Cerebellar cortex (tissue), 1 donor: ENCODE results near the gene GDF11.

Experiments
- DNase-seq: peaks from one replicate; pipeline ENCODE4 v3.0.0-alpha.2; 2015; ENCODE audit warnings: low spot score

Gene GDF11

DNA sequence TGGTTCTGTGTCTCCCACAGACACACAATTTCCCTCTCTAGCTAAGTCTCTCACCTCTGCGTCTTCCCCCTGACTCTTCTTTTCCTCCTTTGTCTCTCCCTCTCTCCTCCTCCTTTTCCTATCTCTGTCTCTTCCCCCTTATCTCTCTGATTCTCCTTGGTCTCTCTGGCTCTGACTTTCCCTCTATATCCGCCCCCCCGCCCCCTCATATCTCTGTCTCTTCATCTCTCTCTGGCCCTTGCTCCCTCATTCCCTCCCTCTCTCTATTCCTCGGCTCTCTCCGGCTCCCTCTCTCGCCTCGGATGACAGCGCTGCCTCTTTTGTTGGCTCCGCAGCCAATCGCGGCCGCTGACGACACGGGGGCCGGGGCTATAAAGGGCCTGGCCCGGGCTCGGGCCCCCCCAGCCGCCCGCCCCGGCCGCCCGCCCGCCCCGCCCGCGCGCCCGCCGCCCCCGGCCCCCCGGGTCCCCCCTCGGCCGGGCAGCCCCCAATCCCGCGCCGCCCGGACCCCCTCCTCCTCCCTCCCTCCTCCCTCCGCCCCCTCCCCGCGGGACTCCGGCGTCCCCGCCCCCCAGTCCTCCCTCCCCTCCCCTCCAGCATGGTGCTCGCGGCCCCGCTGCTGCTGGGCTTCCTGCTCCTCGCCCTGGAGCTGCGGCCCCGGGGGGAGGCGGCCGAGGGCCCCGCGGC, at the start of gene GDF11:
TSS of gene GDF11 (plus strand) at position 404 of the 687 bp plus-strand sequence. CDS start at position 599, 195 bp downstream.
- DNase-seq = peak; percentile 84

DNA sequence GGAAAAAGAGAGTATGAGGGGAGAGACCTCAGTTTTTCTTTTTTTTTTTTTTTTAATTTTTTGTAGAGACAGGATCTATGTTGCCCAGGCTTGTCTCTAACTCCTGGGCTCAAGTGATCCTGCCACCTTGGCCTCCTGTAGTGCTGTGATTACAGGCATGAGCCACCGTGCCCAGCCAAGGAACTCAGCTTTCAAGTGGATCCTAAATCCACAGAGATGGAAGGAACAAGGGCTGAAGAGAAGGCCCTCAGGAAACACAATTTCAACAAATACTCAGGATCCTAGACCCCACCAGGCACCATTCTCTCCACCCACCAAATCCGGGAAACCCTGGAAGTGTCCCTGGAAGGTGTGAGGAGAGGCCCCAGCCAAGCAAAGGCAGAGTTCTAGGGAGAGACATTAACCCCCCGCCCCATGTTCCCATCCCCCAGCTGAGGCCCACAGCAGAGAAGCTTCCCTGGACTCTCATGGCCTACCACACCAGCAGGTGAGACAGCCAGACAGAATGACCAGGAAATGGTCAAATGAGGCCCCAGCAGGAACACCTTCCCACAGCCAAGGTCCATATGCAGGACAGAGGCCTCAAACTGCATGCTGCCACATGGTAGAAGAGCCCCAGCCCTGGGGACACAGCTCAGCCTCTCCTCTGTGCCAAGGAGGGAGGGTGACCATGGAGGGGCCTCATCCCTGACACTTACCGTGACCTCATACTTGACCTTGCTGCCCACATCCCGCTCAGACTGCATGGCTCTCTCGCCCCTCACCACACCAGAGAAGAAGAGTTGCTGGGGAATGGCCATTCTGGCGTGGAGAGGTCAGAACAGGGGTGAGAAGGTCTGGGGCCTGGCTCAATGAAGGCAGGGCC, 49.4 kb upstream of the GDF11 start:
- DNase-seq = no peak

DNA sequence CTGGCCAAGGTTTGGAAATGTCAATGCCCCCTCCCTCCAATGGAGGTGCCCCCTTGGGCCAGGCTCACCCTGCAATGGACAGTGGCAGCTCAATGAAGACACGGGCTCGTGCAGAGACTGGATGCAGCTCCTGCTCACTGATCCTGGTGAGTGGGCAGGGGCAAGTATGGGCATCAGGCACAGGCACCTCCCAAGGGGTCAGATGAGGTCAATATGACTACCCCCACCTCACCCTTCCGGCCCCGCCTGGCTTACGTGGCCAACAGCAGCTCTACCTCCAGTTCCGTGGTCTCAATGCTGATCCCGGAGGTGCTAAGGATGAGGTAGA, 48.8 kb upstream of the GDF11 start:
- no peak for DNase-seq

DNA sequence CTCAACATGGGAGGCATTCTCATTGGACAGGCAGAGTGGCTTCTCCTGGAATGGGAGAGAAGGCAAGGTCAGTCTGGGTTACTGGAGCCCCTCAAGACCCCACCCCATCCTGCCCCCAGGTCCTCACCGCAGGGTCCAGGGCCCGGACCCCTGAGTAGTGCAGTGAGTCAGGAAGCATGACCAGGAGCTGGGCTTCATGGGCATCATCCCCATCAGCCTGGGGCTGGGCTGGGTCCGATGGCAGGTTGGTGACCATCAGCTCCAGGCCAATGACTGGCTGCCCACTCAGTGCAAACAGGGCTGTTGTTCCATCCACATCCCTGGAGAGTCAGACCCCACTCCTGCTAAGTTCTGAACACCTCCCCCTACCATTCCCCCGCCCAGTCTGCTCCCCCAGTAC, 48.3 kb upstream of the GDF11 start:
- no peak for DNase-seq

DNA sequence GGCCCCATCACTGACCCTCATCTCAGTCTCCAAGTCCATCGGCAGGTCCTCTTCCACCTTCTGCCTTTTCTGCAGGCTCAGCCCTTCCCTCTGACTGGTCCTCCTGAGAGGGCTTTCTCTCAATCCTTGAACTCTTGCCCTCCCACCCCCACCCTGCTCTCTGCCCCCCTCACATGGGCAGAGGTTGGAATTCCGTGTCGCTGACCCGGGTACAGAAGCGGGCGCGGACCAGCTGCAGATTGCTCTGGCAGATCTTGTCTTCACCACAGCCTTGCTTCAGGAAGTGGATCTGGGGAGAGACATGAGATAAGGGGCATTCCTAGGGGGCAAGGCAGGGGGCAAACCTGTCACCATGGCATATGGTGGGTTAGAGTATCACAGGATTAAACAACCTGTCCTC, 47.6 kb upstream of the GDF11 start:
- DNase-seq = no peak

DNA sequence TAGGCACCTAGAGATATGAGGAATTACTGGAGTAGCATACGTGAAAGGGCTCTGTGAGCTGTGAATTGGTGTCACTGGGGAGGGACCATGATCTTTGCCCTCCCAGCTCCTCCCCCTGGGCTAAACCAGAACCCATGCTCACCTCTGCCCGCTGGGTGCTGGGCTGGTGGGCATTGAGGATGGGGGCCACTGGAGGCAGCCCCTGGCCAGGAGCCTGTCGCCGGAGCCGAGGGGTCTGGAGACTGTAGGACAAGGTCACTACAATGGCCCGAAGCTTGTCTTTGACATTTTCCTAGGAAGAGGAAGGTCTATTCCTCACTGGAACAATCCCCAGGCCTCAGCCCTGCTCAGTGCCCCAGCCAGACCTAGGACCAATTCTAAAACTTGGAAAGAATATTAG, 46.8 kb upstream of the GDF11 start:
- DNase-seq = no peak

DNA sequence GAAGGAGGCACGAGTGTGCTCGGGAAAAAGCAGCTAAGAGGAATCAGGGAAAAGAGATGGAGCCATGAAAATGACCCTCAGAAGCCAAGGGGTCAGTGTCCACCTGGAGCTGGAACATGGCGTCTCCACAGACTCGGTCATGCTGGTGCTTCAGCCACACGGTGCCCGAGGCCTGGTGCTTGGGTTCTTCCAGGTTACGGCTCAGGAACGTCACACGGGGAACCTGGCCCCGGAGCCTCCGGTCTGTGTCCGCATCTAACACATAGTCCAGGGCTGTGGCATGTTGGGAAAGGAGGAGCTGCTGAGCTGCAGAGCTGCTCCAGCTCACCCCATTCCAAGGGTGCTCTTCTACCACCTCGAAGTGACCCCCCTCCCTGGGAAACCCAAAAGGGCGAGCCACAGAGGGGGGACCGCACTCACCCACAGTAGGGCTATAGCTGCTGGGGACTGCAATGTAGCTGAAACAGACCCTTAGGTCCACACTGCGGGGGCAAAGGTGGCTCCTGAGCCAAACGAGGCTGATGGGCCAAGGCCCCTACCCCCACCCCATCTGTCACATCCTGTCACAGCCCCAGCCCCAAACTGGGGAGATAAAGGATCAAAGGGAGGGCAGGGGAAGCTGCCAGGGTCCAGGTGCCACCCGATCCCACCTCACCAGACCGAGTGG, 46.0 kb upstream of the GDF11 start:
- no peak for DNase-seq

DNA sequence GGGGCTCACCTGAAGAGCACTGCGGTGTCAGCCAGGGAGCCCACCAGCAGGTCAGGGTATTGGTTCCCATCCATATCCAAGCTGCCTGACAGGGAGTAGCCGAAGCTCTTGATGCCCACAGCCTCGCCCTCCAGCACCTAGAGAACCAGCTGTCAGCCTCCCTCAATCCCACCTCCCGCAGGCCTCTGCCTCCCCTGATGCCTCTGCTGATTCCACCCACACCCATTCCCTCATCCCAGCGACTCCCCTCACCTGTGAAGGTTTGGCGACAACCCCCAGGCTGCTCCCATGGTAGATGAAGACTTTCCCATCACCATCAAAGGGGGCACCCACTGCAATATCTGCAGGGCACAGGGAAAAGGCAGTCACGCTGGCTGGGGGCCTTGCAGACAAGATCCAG, 45.2 kb upstream of the GDF11 start:
- DNase-seq = no peak

DNA sequence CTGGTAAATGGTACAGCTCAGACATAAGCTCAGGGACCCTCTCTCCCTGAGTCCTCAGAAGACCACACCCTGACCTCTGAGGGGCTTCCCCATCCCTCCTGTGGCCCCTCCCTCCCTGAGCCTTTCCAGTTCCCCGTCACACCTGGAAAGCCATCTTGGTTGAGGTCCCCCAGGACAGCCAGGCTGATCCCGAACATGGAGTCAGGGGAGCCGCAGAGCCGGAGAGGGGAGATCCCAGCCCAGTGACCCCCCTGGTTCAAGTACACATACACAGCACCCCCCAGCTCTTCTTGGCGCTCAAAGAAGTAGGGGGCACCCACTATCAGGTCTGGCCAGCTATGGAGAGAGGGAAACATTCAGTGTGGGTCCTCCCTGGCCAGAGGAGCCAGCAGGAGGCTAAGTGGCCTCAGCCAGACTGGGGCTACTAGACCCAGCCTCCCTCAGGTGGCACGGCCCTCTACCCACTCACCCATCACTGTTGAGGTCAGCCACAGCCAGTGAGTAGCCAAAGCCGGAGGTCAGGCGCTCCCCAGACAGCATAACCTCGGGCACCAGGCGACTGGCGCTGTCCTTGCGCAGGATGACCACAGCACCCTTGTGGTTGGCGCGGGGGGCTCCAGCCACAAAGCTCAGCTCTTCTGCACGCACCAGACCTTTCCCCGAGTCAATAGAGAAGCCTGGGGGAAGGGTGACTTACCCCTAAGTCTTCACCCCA, 44.5 kb upstream of the GDF11 start:
- DNase-seq = no peak

DNA sequence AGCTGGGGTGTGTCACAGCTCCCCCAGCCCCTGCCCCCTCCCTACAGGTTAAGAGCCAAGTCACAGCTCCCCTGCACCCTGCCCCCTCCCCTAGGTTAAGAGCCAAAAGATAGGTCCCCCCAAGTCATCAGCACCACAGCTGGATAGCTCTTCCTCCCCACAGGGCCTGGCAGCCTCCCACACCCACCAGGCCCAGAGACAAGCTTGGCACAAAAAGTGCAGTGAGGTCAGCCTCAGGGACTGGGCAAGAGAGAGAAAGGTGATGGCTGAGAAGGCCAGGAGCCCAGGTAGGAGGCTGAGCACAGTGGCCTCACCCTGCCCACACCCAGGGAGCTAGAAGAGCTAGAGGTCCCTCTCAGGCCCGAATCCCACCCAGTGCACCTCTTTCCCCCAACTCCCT, 44.0 kb upstream of the GDF11 start:
- DNase-seq = no peak

DNA sequence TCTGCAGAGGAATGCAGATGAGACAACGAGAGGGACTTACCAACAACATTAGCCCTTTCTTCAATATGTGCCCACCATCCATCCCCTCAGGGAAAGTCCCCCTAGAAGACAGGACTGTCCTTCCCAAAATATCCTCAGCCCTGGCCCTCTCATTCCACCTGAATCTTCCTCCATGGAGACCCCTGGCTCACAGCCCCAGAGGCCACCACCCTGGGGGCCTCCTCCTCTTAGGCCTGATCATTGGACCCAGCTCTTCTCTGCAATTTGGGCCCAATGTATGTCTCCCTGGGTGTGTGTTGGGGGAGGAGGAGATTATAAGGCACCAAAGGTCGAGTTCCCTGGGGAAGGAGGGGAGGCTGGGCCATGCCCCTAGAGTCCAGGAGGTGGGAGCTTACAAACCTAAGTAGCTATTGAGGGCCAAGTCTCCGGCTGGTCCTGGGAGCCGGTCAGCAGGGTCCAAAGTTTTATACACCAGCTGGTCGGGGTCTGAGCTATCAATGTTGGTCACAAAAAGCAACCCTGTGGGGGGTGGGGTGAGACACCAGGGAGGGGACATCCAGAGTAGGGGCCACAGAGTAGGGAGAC, 43.4 kb upstream of the GDF11 start:
- no peak for DNase-seq

DNA sequence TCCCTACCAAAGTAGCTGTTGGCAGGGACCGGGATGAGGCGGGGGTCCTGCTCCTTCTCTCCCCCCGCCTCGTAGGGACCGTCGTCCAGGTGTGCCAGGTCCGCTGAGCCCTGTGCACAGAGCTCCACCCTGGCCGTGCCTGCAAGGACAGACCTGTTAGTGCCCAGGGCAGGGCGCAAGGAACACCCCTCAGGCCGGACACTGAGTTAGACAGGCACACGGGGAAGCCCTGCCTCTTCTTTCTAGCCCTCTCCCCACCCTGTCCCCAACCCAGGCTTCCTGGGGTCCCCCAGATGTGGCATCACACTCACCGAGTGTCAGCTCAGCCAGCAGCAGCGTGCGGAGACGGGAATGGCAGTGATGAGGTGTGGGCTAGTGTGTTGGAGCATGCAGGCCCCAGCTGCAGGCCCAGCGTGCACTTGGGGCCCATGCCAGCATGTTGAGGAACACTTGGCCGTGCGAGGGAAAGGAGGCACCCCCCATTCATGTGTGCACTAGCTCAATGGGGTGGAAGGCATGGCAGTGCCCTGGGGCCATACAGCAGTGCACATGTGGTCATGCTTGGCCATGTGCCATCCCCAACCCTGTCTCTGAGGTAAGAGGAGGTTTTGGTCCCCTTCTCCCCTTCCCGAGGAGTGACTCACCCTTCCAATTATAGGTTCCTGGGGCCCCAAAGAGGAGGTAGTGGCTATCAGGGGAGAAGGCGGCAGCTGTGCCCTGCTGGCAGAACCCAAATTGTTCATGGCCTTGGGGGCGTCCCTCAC, 42.5 kb upstream of the GDF11 start:
- no peak for DNase-seq

DNA sequence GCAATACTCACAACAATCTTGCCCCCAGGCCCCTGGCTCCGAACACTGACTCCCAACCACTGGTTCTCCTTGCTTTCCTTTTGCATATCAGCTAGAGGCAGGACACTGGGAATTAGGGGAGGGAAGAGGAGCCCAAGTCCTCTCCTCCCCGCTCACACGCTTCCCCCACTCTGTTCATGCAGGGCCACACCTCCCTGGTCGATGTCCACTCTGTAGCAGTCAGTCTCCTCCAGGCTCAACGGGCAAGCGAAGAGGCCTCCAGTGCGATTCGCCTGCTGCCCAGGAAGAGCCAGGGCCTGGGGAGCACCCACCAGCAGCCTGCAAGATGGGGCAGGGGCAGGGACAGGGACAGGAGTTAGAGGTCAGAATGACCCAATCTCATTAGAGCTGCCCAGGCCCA, 40.1 kb upstream of the GDF11 start:
- no peak for DNase-seq

DNA sequence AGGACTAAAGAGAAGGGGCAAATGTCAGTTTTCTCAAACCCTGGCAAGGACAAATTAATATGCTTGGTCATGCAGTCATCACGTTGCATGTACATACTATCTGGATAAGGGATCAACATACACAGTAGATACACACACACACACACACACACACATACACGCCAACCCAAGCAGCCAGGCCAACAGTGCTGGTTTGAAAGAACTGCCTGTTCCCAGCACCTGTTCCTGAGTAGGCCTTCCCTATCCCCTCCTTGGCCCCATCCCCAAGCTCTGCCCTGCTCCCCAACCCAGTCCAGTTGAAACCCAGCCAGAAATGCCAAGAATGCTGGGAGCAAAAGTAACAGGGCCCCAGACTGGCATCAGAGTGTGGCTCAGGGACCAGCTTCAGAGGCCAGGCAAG, 39.6 kb upstream of the GDF11 start:
- DNase-seq = peak; percentile 65

DNA sequence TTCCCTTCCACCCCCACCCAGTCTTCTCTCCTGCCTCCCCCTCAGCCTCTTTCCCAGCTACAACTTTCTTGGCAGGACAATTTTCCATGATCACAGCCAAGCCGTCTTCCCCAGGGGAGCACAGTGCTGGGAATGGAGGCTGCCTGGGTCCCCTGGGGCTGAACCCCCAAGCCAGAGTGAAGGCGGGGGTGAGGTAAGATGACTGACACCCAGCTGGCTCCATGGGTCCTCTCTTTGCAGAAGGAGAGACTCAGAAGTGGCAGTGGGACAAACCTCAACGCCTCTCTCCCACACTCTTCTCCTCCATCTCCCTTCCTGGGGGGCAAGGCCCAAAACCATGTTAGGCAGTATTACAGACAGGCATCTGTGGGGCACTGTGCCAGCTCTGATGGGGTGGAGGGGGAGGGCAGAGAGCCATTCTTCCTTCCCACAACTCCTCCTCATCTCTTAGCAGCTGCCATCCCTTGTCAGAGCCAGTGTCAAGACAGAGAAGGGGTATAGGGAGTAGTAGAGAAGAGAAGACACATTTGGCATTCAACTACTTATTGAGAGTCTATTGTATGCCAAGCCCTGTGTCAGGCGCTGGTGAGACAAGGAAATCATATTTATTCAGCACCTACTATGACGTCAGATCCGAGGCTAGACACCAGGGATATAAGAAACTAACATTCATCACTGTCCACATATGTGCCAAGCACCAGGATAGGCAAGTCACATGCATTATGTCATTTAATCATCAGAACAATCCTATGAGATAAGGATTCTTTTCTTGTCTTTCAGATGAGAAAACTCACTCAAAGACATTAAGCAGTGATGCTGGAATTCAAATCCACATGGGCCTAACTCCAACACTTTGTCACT, 38.8 kb upstream of the GDF11 start:
- DNase-seq = no peak

DNA sequence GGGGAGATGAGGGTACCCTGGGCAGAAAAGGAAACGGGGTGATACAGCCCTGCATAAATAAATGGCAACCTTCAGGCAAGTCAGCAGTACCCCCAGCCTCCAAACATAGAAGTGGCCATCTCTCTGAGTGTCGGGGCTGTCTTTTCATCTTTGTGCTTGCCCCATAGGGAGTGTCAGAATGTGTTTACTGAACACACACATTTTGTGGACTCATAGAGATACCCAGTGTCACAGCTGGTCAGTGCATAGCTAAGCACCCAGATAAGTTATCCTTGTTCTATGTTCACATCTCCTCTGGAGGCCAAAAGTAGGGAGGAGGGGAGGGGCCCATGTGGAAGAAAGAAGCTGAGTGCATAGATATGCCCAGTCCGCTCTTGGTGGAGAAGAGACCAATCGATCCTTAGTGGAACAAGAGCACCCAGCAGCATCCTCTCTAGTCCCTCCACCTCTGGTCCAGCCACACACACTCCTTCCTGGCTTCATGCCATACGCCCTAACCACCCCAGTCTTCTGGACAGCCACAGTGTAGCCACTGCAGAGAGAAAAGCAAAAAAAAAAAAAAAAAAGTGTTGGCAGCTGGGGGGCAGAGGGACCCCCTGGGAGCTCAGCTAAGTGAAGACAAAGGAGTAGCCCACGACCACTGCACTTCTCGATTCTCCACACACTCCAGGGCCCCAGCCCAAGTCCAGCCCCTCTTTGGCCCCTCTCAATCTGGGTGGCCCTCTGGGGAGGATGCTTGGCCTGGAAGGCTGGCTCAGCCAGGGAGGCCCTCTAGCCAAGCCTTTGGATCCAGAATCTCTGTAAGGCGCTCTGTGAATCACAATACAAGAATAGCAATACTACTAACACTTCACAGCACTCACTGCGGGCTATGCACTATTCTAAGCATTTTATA, 37.9 kb upstream of the GDF11 start:
- DNase-seq = no peak

DNA sequence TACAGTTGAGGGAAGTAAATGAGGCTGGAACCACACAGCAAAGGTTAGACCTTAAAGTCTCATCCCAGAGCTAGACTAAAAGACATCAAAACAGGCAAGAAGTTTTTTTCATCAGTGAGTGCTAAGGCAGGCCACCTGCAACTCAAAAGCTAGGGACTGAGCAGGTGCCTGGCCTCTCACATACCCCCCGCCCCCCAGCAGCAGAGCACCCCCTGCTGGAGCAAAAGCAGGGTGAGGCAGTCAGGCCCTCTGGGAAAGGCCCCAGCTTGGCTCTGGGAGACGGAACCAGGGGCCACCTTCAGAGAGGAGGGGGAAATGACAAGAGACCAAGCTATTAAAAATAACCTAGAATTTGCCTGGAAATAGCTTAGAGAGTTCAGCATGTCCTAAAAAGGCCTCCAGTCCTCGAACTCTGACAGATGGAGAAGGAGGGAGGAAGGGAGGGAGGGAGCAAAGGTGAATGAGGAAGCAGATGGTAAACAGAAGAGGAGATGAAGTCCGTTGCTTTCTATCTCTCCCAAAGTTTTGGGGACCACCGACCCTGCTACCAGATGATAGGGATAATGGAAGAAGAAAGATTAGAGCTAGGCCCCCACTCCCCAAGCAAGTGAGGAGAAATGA, 37.0 kb upstream of the GDF11 start:
- no peak for DNase-seq

DNA sequence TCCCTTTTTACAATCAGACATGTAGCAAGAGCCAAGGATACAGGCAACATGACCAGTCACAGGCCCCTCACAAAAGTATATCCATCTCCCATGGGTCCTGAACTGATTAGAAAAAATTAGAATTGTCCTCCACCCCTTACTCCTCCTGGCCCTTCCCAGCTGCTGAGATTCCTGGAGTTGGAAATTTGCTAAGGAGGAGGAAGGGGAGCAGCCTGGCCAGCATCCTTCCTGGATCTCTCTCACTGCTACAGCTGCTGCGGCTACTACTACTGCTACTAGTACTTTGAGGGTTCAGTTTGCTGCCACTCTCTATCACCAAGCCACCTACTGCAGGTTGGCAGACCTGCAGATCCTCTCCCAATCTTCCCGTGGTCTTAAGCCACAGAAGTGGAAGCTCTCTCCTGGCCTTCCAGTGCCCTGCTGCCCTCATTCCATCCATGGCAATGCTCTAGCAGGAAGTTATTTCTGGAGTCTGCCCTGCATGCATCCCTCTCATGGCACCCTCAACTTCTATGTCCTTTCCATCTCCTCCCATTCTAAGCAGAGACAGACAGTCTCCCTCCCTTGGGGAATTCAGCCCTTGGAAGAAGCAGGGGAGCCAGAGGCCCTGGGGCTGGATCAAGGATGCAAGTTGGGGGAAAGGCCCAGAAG, 36.2 kb upstream of the GDF11 start:
- no peak for DNase-seq
